GM21423 (cell line): Measurements from ENCODE around the gene CDH2.
"Not testable (repeated sequence)": the region's sequence is repeated elsewhere in the genome, so short reads cannot be mapped to it uniquely, and the experiment has no call there.

Experiments
- ATAC-seq: cut with Tn5 transposase; IDR thresholded peaks from one replicate; pipeline ENCODE4 v1.9.1; 2021; ENCODE audit warnings: mild to moderate bottlenecking, moderate library complexity; ENCODE audit not compliant: unreplicated experiment

The CDH2 gene

DNA sequence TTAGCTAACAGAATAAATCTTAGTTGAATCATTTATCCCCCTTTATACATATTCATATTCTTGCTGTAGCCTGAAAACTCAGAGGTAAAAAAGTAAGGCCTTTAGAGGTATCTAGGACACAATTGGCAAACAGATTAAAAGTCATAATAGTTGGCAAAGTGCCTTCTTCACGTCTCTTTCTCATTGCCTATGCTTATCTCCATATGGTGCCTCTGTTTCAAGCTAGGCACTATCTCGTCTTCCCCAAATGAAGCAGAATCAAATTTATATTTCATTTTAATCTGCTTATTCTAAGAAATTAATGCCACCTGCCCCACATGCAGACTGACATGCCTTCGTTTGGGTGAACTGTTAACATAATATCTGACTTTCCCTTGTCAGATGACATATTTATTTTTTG lies 245.4 kb downstream of the CDH2 start:
- ATAC-seq = no peak

DNA sequence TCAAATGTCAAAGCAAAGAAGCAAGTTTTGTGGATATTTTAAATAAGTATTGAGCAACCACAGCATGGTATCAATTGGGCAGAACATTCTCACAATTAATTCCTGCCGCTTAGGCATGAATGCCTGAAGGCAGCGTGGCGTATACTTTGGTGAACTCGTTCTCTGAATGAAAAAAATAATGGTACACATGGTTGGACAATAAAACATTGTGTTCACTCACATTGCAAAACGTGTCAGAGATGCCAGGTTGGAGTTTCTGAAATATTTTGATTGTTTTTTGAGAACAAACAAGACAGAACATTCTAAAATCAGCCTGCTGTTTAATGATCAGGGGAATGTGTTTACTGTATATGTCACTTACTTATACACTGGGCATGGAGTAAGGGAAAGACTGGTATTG lies 254.2 kb downstream of the CDH2 start:
- no peak for ATAC-seq

DNA sequence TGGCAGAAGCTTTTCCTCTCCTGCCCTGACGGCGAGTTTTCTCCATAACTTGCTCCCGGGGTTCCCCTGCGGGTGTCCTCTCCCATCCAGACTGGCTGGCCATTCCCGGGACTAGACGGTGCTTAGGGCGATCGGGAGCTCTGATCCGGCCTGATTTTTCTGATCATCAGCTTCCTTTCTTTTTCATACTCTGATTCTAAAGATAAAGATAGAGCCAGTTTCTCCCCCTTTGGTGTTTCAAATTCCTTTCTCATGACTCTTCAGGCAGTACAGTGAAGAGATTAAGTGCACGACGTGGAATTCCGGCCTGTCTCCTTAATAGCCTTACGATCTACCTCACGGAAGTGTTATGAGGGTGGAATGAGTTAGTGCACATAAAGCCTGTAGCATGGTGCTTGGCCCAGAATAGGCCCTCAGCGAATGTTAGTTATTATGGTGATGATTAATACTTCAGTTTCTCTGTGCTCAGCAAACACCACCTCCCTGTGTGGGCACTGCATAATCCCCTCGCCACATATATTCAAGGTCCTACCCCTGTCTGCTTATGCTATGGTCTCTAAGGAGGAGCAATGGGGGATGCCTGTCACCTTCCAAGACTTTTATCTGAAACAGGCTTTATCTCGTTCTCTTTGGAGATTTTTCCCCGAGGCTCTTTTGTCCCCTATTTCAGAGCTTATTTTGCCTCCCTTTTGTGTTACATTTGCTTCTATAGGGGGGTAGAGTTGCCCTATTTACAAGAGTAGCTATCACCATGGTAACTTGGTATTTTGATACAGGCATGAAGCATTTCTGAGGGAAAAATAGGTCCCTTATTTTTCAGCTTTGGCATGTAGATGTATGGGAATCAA lies 254.8 kb downstream of the CDH2 start:
- ATAC-seq = no peak

GRCh38 chr18:27921392-27921791 lies 255.5 kb downstream of the CDH2 start:
- no peak for ATAC-seq

- no peak for ATAC-seq
Measured at GRCh38 chr18:27920836-27921235, 256.1 kb downstream of the CDH2 start.

- not testable (repeated sequence) for ATAC-seq
Measured at GRCh38 chr18:27906189-27906588, 270.7 kb downstream of the CDH2 start.

DNA sequence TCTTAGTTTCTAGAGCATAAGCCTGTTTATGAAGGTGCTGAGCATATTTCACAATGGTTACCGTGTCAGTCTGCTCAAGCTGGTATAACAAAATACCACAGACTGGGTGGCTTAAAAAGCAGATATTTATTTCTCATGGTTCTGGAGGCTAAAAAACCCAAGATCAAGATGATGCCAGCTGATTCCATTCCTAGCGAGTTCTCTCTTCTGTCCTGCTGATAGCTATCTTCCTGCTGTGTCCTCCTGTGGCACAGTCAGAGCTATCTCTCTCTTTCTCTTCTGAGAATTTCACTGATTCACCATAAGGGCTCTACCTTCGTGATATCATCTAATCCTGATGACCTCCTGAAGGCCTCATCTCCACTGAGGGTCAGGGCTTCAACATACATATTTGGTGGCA lies 273.0 kb downstream of the CDH2 start:
- no peak for ATAC-seq

DNA sequence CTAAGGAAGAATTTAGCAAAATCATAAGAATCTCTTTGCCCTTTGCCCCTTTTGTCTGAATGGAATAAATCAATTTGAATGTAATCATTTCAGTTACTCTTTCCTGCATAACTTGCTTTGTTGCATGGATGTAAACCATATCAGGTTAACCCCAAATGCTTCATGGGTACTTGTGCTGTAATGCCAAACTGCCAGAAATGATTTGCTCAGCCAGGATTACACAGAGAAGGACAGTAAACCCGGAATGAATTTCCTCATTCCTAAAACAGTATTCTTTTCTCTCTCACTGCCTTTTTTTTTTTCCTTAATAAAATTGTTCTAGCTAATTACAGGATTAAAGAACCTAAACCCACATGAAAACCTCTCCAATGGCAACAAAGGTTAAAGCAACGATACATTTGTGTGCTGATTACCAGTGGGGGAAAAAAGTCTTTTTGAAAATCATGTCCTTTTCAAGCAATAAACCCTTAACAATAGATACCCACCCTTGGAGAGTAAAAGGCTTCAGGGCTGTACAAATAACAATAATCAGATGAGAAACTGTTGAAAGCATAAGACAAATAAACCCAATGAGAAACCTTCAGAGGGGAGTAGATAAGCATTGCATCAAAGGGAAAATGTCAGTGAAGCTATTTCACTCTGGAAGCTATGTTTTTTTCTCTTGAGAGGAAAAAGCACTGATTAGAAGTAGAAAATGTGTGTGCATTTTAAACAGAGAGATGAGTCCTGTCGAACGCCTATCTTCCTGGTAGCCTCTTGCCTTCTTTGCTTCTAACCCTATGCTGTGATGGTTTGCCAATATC lies 275.3 kb downstream of the CDH2 start:
- no peak for ATAC-seq
